ENCODE results near the gene TWIST2.

Gene TWIST2

DNA sequence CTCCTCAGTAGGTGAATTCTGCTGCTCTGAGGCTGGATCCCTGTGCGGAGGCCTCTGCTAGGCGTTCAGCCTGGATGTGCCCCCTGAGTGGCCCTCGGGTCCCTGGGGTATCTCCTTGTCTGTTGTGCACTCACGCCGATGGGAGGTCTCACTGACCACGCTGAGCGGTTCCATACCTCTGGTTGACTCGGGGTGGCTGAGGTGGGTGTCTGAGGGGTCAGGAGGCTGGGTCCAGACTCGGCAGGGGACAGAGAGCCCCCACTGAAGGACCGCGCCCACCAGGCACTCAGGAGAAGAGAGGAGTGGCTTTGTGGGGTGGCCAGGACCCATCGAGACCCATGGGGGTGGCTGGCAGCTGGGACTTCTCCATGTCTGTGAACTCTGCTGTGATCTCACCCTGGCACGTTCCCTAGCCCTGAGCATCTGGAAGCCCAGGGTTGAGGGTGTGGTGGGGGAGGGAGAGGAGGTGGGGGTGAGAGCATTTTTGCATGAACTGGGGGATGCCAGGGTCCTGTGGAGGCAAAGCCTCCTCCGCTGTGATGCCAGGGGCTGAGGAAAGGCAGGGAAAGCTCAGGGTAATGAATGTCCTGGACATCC lies 53.7 kb downstream of the TWIST2 start:
- Mint-ChIP-seq H3K36me3 (ENCODE audit: low read depth) (no peaks in the 10 kb centered on the region), H3K4me3 (no peak overlapping the region), H3K9me3 (no peaks in the 10 kb centered on the region), H3K27me3 (ENCODE audit: low read depth) (peaks cover 6% of the 10 kb centered on the region), H3K27ac (no peak overlapping the region), H3K4me1 (peaks cover 42% of the 10 kb centered on the region)
- TF ChIP-seq, protein P1, sequence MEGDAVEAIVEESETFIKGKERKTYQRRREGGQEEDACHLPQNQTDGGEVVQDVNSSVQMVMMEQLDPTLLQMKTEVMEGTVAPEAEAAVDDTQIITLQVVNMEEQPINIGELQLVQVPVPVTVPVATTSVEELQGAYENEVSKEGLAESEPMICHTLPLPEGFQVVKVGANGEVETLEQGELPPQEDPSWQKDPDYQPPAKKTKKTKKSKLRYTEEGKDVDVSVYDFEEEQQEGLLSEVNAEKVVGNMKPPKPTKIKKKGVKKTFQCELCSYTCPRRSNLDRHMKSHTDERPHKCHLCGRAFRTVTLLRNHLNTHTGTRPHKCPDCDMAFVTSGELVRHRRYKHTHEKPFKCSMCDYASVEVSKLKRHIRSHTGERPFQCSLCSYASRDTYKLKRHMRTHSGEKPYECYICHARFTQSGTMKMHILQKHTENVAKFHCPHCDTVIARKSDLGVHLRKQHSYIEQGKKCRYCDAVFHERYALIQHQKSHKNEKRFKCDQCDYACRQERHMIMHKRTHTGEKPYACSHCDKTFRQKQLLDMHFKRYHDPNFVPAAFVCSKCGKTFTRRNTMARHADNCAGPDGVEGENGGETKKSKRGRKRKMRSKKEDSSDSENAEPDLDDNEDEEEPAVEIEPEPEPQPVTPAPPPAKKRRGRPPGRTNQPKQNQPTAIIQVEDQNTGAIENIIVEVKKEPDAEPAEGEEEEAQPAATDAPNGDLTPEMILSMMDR (IDR thresholded peaks at IDR 0.05; ENCODE audit: unreplicated experiment in 3 of 3) = no peak

GRCh38 chr2:238902285-238902684 lies 54.4 kb downstream of the TWIST2 start:
- TF ChIP-seq, protein P1 (IDR thresholded peaks at IDR 0.05; ENCODE audit: unreplicated experiment in 3 of 3) = no peak

DNA sequence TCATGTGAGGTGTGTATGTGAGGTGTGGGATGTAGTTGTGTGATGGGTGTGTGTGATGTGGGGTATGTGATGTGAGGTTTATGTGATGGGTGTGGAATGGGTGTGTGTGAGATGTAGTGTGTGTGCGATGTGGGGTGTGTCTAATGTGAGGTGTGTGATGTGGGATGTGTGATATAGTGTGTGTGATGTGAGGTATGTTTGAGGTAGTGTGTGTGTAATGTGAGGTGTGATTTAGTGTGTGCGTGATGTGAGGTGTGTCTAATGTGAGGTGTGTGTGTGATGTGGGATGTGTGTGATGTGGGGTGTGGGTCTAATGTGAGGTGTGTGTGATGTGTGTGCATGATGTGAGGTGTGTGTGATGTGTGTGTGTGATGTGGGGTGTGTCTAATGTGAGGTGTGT lies 55.3 kb downstream of the TWIST2 start:
- H3K4me3 Mint-ChIP-seq = no peak overlapping the region
- TF ChIP-seq, protein P1 (IDR thresholded peaks at IDR 0.05; ENCODE audit: unreplicated experiment in 3 of 3) = no peak
- H3K9me3 Mint-ChIP-seq = no peaks in the 10 kb centered on the region
- peaks cover 6% of the 10 kb centered on the region for H3K27me3 Mint-ChIP-seq (ENCODE audit: low read depth)
- no peak overlapping the region for H3K27ac Mint-ChIP-seq
- H3K36me3 Mint-ChIP-seq (ENCODE audit: low read depth) = no peaks in the 10 kb centered on the region
- peaks cover 33% of the 10 kb centered on the region for H3K4me1 Mint-ChIP-seq

More at GRCh38 chr2:238902285-238902684, 54.4 kb downstream of the TWIST2 start:
- Mint-ChIP-seq H3K27me3 (ENCODE audit: low read depth) (peaks cover 6% of the 10 kb centered on the region), H3K9me3 (no peaks in the 10 kb centered on the region), H3K27ac (no peak overlapping the region), H3K4me1 (peaks cover 36% of the 10 kb centered on the region), H3K4me3 (no peak overlapping the region), H3K36me3 (ENCODE audit: low read depth) (no peaks in the 10 kb centered on the region)

DNA sequence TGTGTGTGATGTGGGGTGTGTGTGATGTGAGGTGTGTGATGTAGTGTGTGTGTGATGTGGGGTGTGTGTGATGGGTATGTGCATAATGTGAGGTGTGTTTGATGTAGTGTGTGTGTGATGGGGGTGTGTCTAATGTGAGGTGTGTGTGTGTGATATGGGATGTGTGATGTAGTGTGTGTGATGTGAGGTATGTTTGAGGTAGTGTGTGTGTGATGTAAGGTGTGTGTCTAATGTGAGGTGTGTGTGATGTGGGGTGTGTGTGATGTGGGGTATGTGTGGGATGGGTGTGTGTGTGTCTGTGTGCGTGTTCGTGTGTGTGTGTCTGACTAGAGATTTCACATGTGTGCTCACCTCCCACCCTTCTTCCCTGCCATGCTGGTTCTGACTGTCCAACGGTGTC lies 56.3 kb downstream of the TWIST2 start:
- H3K9me3 Mint-ChIP-seq = no peaks in the 10 kb centered on the region
- peaks cover 30% of the 10 kb centered on the region for H3K4me1 Mint-ChIP-seq
- no peak overlapping the region for H3K27ac Mint-ChIP-seq
- TF ChIP-seq, protein P1 (IDR thresholded peaks at IDR 0.05; ENCODE audit: unreplicated experiment in 3 of 3) = no peak
- H3K36me3 Mint-ChIP-seq (ENCODE audit: low read depth) = no peaks in the 10 kb centered on the region
- H3K27me3 Mint-ChIP-seq (ENCODE audit: low read depth) = peaks cover 6% of the 10 kb centered on the region
- H3K4me3 Mint-ChIP-seq = no peak overlapping the region

- no peak overlapping the region for H3K27ac Mint-ChIP-seq
- H3K36me3 Mint-ChIP-seq (ENCODE audit: low read depth) = no peaks in the 10 kb centered on the region
- H3K27me3 Mint-ChIP-seq (ENCODE audit: low read depth) = peaks cover 6% of the 10 kb centered on the region
- TF ChIP-seq, protein P1 (IDR thresholded peaks at IDR 0.05; ENCODE audit: unreplicated experiment in 3 of 3) = no peak
- no peak overlapping the region for H3K4me3 Mint-ChIP-seq
- H3K9me3 Mint-ChIP-seq = no peaks in the 10 kb centered on the region
- peaks cover 26% of the 10 kb centered on the region for H3K4me1 Mint-ChIP-seq
Observed at GRCh38 chr2:238904716-238905115, 56.8 kb downstream of the TWIST2 start.

- Mint-ChIP-seq H3K9me3 (no peaks in the 10 kb centered on the region), H3K4me3 (no peak overlapping the region), H3K36me3 (ENCODE audit: low read depth) (no peaks in the 10 kb centered on the region), H3K4me1 (peaks cover 26% of the 10 kb centered on the region), H3K27me3 (ENCODE audit: low read depth) (peaks cover 6% of the 10 kb centered on the region), H3K27ac (no peak overlapping the region)
- TF ChIP-seq, protein P1 (IDR thresholded peaks at IDR 0.05; ENCODE audit: unreplicated experiment in 3 of 3) = no peak
Observed at GRCh38 chr2:238905224-238905623, 57.3 kb downstream of the TWIST2 start.
